ENCODE data around the gene EXD2. TPM values are rescaled to one million over a fixed set of nuclear protein-coding genes. Genes with fewer than 3 reads are reported as not detected.

Gene EXD2
- total and polyA plus RNA-seq, 2 experiments from 2014 or later = 20.3 to 21.4 TPM

DNA sequence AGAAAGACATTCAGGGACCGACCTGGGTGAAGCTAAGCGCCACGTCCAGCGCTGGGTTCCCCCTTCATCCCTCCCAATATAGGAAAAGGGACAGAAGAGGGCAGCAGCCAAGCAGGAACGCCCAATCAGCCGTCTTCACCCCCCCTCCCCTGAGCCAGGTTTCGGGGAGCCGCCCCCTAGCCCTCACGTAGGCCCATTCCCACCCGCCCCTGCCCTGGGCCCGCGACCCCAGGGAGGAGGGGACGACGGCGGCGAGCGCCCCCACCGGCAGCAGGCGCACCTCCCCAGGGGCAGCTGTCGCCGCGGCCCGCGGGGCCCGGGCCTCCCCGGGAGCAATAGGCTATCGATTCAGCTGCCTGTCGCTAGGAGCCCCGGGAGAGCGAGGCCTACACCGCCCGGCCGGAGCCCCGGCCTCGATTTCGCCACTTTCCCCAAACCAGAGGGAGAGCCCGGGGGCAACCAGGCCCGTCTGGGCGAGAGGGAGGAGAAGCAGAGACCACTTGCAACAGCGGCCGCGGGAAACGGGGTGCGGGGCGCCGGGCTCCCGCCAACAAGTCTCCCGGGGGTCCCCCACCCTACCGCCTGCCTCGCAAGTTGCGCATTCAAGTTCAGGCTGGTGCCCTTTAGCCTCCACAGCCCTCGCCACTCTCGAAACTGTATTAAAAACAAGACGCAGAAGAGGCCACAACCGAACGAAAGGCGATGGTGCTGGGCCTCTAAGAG lies 39.7 kb upstream of the EXD2 start:
- Histone ChIP-seq H3K27ac (peak overlapping the region; percentile 90), H3K36me3 (no peaks in the 10 kb centered on the region), H3K4me3 (peak overlapping the region; percentile 82), H3K4me1 (ENCODE audit: low read depth) (peaks cover 4% of the 10 kb centered on the region), H3K27me3 (no peaks in the 10 kb centered on the region), H3K9me3 (ENCODE audit: low read depth) (no peaks in the 10 kb centered on the region)
- TF ChIP-seq, protein P1, sequence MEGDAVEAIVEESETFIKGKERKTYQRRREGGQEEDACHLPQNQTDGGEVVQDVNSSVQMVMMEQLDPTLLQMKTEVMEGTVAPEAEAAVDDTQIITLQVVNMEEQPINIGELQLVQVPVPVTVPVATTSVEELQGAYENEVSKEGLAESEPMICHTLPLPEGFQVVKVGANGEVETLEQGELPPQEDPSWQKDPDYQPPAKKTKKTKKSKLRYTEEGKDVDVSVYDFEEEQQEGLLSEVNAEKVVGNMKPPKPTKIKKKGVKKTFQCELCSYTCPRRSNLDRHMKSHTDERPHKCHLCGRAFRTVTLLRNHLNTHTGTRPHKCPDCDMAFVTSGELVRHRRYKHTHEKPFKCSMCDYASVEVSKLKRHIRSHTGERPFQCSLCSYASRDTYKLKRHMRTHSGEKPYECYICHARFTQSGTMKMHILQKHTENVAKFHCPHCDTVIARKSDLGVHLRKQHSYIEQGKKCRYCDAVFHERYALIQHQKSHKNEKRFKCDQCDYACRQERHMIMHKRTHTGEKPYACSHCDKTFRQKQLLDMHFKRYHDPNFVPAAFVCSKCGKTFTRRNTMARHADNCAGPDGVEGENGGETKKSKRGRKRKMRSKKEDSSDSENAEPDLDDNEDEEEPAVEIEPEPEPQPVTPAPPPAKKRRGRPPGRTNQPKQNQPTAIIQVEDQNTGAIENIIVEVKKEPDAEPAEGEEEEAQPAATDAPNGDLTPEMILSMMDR (IDR thresholded peaks at IDR 0.05; ENCODE audit: low read depth, low read length) = peak; percentile 26
- peak; percentile 66 to 89 for DNase-seq (ENCODE audit: low read depth in 1 of 2, low spot score in 1 of 2)

DNA sequence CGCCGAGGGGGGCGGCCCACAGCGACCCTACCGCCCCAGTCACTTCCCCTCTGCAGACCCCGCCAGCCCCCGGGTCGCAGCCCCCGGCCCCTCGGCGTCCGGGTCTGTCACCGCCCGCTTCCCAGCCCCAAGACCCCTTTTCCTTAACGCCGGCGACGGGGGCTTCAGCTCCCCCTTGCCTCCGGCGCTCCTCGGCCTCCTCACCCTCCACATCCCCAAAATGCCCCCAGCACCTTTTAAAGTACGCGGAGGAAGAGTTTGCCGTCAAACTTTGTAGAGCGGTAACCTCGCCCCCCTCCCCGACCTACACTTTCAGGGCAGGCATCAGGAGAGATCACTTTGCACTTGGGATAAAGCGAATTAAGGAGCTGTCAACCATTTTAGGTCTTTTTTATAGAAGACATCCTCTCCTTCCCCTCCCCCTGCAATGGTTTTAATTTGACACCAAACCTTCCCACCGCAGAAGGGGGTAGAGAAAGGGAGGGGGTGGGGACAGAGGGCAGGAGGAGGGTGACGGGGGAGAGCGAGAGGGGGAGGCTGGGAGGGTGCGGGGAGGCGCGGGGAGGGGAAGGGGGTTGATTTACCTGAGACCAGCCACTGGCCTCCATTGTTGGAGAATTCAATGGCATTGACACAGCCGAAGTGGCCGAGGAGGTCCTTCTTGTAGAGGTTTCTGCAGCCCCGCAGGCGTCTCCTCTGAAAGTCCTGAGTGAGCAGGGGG lies 39.0 kb upstream of the EXD2 start:
- peak overlapping the region; percentile 90 for H3K27ac ChIP-seq
- TF ChIP-seq, protein P1 (IDR thresholded peaks at IDR 0.05; ENCODE audit: low read depth, low read length) = no peak
- H3K36me3 ChIP-seq = no peaks in the 10 kb centered on the region
- H3K4me1 ChIP-seq (ENCODE audit: low read depth) = peaks cover 4% of the 10 kb centered on the region
- peak overlapping the region; percentile 82 for H3K4me3 ChIP-seq
- H3K27me3 ChIP-seq = no peaks in the 10 kb centered on the region
- no peaks in the 10 kb centered on the region for H3K9me3 ChIP-seq (ENCODE audit: low read depth)
- peak; percentile 56 to 62 for DNase-seq (ENCODE audit: low read depth in 1 of 2, low spot score in 1 of 2)

DNA sequence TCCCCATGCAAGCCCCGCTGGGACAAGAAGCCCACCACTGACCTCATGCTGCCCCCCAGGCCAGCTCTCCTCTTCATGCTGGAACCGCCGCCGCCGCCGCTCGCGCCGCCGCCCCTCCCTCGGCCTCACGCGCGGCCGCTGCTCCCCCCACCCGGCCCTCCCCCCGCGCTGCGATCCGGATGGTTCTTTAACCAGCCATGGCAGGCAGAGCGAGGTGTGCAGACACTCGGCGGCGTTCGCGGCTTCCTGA lies 38.5 kb upstream of the EXD2 start, which contains the start of gene DCAF5:
Gene DCAF5, minus strand, starts transcription at position 218 of the 250 bp plus-strand sequence. Its CDS starts 141 bp downstream, at position 77.
- no peaks in the 10 kb centered on the region for H3K9me3 ChIP-seq (ENCODE audit: low read depth)
- no peaks in the 10 kb centered on the region for H3K27me3 ChIP-seq
- peak in 1 of 2 donors; percentile 96 for DNase-seq (ENCODE audit: low read depth in 1 of 2, low spot score in 1 of 2)
- H3K36me3 ChIP-seq = no peaks in the 10 kb centered on the region
- H3K4me1 ChIP-seq (ENCODE audit: low read depth) = peaks cover 4% of the 10 kb centered on the region
- TF ChIP-seq, protein P1 (IDR thresholded peaks at IDR 0.05; ENCODE audit: low read depth, low read length) = no peak
- peak within 1 kb of the TSS; percentile 90 for H3K27ac ChIP-seq
- peak within 1 kb of the TSS; percentile 82 for H3K4me3 ChIP-seq

DNA sequence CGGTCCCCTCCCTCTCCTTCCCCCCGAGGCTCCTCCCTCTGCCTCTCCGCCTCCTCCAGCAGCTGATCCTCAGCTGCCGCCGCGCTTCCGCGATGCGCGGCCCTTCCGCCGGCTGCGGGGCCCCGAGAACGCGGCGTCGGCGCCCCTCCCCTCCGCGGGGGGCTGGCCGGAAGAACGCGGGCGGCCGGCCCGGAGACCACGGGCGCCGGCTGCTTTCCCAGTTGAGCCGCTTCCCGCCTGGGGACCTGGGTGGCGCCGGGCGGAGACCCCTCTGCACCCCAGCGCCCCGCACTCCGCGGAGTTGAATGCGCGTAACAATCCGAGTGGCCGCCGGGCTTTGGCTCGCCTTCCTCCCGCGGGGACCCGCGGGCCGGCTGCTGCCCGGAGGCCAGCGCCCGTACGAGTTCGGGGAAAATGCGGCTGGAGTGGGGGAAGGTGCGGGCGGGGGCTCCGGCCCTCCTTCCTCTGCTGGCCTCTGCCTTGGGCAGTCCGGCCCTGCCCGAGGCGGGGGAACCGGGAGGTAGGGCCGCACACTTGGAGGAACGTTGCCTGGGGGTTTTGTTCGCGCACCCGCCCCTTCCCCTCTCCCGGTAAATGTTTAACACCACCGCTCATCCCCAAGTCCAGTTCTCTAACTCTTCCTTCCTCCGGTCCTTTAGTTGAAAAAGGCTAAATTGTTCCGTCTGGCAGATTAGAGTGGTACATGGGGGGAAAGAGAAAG lies 38.0 kb upstream of the EXD2 start:
- Histone ChIP-seq H3K4me3 (peak overlapping the region; percentile 82), H3K9me3 (ENCODE audit: low read depth) (no peaks in the 10 kb centered on the region), H3K27ac (peak overlapping the region; percentile 90), H3K27me3 (no peaks in the 10 kb centered on the region), H3K4me1 (ENCODE audit: low read depth) (peaks cover 4% of the 10 kb centered on the region), H3K36me3 (no peaks in the 10 kb centered on the region)
- TF ChIP-seq, protein P1 (IDR thresholded peaks at IDR 0.05; ENCODE audit: low read depth, low read length) = no peak
- DNase-seq (ENCODE audit: low read depth in 1 of 2, low spot score in 1 of 2) = peak in 1 of 2 donors; percentile 97

- Histone ChIP-seq H3K36me3 (no peaks in the 10 kb centered on the region), H3K4me1 (ENCODE audit: low read depth) (peaks cover 4% of the 10 kb centered on the region), H3K9me3 (ENCODE audit: low read depth) (no peaks in the 10 kb centered on the region), H3K27ac (peak overlapping the region; percentile 90), H3K4me3 (peak overlapping the region; percentile 82), H3K27me3 (no peaks in the 10 kb centered on the region)
- DNase-seq (ENCODE audit: low read depth in 1 of 2, low spot score in 1 of 2) = peak; percentile 27 to 45
- TF ChIP-seq, protein P1 (IDR thresholded peaks at IDR 0.05; ENCODE audit: low read depth, low read length) = no peak
These were observed 37.4 kb upstream of the EXD2 start for GRCh38 chr14:69153873-69154270.

Data from cardiac muscle cell (in vitro differentiated cells and primary cell).